ENCODE results near the gene ZNF76. TPM values are rescaled to one million over a fixed set of nuclear protein-coding genes. Genes with fewer than 3 reads are reported as not detected.
A peak's percentile ranks its signal among the peaks of the same experiment; 100 is the strongest.

The ZNF76 gene
- total and polyA plus RNA-seq, 9 of the 15 experiments (the other 6 are each of a cell fraction or from before 2014, with no cell fraction given): 1.2 to 17.8 (median 10.7) TPM

DNA sequence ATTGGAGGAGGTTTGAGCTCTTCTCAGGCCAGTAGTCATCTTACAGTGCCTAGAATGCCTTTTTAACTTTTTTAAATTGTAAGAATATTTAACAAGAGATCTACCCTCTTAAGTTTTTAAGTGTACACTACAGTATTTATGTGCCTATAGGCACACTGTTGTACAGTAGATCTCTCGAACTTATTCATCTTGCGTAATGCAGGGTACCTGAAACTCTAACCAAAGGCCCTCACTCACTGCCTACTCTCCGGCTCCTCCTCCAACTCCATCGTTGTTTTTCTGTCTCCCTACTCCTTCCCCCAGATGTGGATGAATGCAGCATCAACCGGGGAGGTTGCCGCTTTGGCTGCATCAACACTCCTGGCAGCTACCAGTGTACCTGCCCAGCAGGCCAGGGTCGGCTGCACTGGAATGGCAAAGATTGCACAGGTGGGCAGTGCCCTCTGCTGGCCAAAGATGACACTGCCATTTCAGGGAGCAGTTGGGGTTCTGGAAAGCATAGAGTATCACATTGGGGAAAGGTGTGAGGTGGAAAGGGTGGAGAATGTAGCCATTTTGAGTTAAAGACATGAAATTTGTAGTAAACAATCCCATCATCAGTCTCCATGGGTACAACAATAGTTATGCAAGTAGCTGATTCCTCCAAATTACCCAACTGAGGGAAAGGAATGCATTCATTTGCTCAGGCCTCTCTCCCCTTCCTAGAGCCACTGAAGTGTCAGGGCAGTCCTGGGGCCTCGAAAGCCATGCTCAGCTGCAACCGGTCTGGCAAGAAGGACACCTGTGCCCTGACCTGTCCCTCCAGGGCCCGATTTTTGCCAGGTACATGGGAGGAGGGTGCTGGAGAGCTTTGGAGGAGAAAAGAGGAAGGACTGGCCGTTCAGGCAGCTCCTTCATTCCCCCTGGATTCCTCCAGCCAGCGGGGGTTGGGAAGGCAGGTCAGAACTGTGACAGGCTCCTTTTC lies 18.4 kb upstream of the ZNF76 start (continued):
- no peak for TF ChIP-seq EP400 (IDR thresholded peaks at IDR 0.05)
- TF ChIP-seq MAZ (CRISPR knock-in tag; conservative IDR thresholded peaks at IDR 0.05 in 1 of 2, IDR thresholded peaks at IDR 0.05 in 1 of 2): peak in 1 of 2 experiments; percentile 51; a peak in 1 of 4 replicates
- no peak for TF ChIP-seq ZC3H8 (IDR thresholded peaks at IDR 0.05)
- no peak for TF ChIP-seq RBM25 (IDR thresholded peaks at IDR 0.05; ENCODE audit: low read depth, low read length, severe bottlenecking)
- no peak; the same call in 1 of the 2 replicates for TF ChIP-seq ZKSCAN1 (IDR thresholded peaks at IDR 0.05; ENCODE audit: low read depth, low read length)
- no peak for TF ChIP-seq FOXO4 (CRISPR knock-in tag; IDR thresholded peaks at IDR 0.05)
- TF ChIP-seq MCM5 (IDR thresholded peaks at IDR 0.05; ENCODE audit: low read depth): no peak
- TF ChIP-seq TEAD4 (IDR thresholded peaks at IDR 0.05; ENCODE audit: low read length): 0 out of 2 replicates have a peak, but pooled peaks have one; percentile 29
- no peak; the same call in 1 of the 2 replicates for TF ChIP-seq TEAD4 (CRISPR knock-in tag; IDR thresholded peaks at IDR 0.05; ENCODE audit: borderline replicate concordance)
- TF ChIP-seq SREBF1 (IDR thresholded peaks at IDR 0.05; ENCODE audit: borderline replicate concordance, low read depth, low read length): no peak
- 0 out of 2 replicates have a peak, but pooled peaks have one; percentile 30 for TF ChIP-seq CREM (IDR thresholded peaks at IDR 0.05; ENCODE audit: low read depth)
- TF ChIP-seq, protein P1, sequence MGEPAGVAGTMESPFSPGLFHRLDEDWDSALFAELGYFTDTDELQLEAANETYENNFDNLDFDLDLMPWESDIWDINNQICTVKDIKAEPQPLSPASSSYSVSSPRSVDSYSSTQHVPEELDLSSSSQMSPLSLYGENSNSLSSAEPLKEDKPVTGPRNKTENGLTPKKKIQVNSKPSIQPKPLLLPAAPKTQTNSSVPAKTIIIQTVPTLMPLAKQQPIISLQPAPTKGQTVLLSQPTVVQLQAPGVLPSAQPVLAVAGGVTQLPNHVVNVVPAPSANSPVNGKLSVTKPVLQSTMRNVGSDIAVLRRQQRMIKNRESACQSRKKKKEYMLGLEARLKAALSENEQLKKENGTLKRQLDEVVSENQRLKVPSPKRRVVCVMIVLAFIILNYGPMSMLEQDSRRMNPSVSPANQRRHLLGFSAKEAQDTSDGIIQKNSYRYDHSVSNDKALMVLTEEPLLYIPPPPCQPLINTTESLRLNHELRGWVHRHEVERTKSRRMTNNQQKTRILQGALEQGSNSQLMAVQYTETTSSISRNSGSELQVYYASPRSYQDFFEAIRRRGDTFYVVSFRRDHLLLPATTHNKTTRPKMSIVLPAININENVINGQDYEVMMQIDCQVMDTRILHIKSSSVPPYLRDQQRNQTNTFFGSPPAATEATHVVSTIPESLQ (CRISPR knock-in tag; IDR thresholded peaks at IDR 0.05): no peak
- no peak for TF ChIP-seq NONO (IDR thresholded peaks at IDR 0.05; ENCODE audit: low read depth in 2 of 2, low read length in 1 of 2)
- TF ChIP-seq TEAD1 (CRISPR knock-in tag; IDR thresholded peaks at IDR 0.05): peak in 1 of 2 experiments; percentile 45; a peak in 1 of 4 replicates
- TF ChIP-seq TAL1 (IDR thresholded peaks at IDR 0.05): no peak
- TF ChIP-seq RFX5 (IDR thresholded peaks at IDR 0.05; ENCODE audit: low read depth, low read length): no peak
- no peak for TF ChIP-seq ZNF695 (CRISPR knock-in tag; IDR thresholded peaks at IDR 0.05)
- no peak for TF ChIP-seq JUN (IDR thresholded peaks at IDR 0.05; ENCODE audit: borderline replicate concordance, low read depth, low read length)
- TF ChIP-seq JUN (CRISPR knock-in tag; IDR thresholded peaks at IDR 0.05; ENCODE audit: borderline replicate concordance): 0 out of 2 replicates have a peak, but pooled peaks have one; percentile 49
- TF ChIP-seq FOXA1 (IDR thresholded peaks at IDR 0.05; ENCODE audit: borderline replicate concordance): no peak
- no peak for TF ChIP-seq BCL6 (CRISPR knock-in tag; IDR thresholded peaks at IDR 0.05)
- TF ChIP-seq, protein P2, sequence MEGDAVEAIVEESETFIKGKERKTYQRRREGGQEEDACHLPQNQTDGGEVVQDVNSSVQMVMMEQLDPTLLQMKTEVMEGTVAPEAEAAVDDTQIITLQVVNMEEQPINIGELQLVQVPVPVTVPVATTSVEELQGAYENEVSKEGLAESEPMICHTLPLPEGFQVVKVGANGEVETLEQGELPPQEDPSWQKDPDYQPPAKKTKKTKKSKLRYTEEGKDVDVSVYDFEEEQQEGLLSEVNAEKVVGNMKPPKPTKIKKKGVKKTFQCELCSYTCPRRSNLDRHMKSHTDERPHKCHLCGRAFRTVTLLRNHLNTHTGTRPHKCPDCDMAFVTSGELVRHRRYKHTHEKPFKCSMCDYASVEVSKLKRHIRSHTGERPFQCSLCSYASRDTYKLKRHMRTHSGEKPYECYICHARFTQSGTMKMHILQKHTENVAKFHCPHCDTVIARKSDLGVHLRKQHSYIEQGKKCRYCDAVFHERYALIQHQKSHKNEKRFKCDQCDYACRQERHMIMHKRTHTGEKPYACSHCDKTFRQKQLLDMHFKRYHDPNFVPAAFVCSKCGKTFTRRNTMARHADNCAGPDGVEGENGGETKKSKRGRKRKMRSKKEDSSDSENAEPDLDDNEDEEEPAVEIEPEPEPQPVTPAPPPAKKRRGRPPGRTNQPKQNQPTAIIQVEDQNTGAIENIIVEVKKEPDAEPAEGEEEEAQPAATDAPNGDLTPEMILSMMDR (IDR thresholded peaks at IDR 0.05 in 2 of 3, conservative IDR thresholded peaks at IDR 0.05 in 1 of 3; ENCODE audit: insufficient read depth in 2 of 3, low read depth in 1 of 3, low read length in 3 of 3): peak; percentile 88 to 99 (median 97)
- no peak for TF ChIP-seq DDX20 (tag; IDR thresholded peaks at IDR 0.05; ENCODE audit: low read depth)

Measured in K562 (cell line).